PC-9 (cell line): ENCODE measurements around the gene ASCC1.

Experiments
- EZH2 ChIP-seq: fragments of 200-600 bp; sonication (generic); IDR thresholded peaks from 2 replicates; pipeline ENCODE4 v1.8.0; 2017; ENCODE audit warnings: antibody characterized with exemption, low read depth
- TF ChIP-seq, protein P1 (sequence below): fragments of 200-600 bp; sonication (generic); conservative IDR thresholded peaks from 2 replicates; pipeline ENCODE4 v1.6.1; 2017; ENCODE audit warnings: mixed run types, antibody characterized with exemption, mild to moderate bottlenecking, moderate library complexity

DNA sequence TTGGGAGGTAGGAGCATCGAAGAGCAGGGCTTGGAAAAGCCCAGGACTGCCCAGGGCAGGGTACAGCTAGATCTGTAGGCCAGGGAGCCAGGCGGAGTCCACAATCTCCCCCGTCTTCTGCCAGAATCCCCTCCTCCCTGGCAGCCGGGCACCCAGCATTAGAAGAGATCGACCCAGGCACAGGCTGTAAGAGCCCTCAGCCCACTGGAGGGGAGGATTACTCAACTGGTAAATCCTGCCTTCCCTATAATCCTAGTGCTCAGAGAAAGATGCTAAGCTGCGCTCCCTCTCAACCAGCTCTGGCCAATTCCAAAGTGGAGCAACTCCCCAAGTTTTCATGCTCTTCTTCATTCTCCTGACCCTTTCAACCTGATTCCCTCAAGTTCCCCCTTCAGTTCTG, 130.9 kb downstream of the ASCC1 start:
- TF ChIP-seq, protein P1, sequence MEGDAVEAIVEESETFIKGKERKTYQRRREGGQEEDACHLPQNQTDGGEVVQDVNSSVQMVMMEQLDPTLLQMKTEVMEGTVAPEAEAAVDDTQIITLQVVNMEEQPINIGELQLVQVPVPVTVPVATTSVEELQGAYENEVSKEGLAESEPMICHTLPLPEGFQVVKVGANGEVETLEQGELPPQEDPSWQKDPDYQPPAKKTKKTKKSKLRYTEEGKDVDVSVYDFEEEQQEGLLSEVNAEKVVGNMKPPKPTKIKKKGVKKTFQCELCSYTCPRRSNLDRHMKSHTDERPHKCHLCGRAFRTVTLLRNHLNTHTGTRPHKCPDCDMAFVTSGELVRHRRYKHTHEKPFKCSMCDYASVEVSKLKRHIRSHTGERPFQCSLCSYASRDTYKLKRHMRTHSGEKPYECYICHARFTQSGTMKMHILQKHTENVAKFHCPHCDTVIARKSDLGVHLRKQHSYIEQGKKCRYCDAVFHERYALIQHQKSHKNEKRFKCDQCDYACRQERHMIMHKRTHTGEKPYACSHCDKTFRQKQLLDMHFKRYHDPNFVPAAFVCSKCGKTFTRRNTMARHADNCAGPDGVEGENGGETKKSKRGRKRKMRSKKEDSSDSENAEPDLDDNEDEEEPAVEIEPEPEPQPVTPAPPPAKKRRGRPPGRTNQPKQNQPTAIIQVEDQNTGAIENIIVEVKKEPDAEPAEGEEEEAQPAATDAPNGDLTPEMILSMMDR = no peak
- no peak for TF ChIP-seq EZH2
